ENCODE results near the gene PRKD2. TPM values are rescaled to one million over a fixed set of nuclear protein-coding genes. Genes with fewer than 3 reads are reported as not detected.

The PRKD2 gene
- total RNA-seq, 1 donor = 9.0 TPM

GRCh38 chr19:46644720-46645119 lies 72.2 kb downstream of the PRKD2 start:
- Histone ChIP-seq H3K27ac (ENCODE audit: low read depth, low read length) (no peak overlapping the region), H4K20me1 (ENCODE audit: insufficient read depth, low read length) (no peaks in the 10 kb centered on the region), H3K36me3 (ENCODE audit: insufficient read depth, low read length) (no peaks in the 10 kb centered on the region), H3K27me3 (ENCODE audit: insufficient read depth, low read length) (no peaks in the 10 kb centered on the region), H3K79me2 (ENCODE audit: insufficient read depth, low read length) (no peaks in the 10 kb centered on the region), H3K4me1 (ENCODE audit: insufficient read depth, low read length) (peaks cover 2% of the 10 kb centered on the region), H3K9me3 (ENCODE audit: low read depth, low read length) (no peaks in the 10 kb centered on the region), H3K4me3 (ENCODE audit: insufficient read depth, low read length) (no peak overlapping the region), H3K4me2 (ENCODE audit: insufficient read depth, low read length) (no peak overlapping the region), H2AFZ (ENCODE audit: low read length) (no peak overlapping the region)
- DNase-seq (ENCODE audit: insufficient read length, low spot score, missing footprints) = peak; percentile 80
- TF ChIP-seq CTCF (IDR thresholded peaks at IDR 0.05; ENCODE audit: extremely low read depth, low read depth, low read length) = no peak

DNA sequence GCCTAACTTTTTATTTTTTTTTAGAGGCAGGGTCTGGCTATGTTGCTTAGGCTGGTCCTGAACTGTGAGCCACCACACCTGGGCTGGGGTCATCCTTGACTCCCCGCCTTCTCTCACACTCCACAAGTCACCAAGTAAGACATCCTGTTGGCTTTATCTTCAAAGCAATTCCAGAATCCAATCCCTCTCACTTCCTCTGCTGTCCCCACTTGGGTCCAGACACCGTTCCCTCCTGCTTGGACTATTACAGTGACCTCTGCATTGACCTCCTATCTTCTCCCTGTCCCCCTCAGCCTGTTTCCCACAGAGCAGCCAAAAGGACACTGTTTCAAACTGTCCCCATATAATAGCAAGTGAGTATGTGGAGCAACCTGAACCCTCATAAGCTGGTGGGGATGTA lies 76.3 kb downstream of the PRKD2 start:
- TF ChIP-seq CTCF (IDR thresholded peaks at IDR 0.05; ENCODE audit: extremely low read depth, low read depth, low read length) = no peak
- DNase-seq (ENCODE audit: insufficient read length, low spot score, missing footprints) = peak; percentile 83

DNA sequence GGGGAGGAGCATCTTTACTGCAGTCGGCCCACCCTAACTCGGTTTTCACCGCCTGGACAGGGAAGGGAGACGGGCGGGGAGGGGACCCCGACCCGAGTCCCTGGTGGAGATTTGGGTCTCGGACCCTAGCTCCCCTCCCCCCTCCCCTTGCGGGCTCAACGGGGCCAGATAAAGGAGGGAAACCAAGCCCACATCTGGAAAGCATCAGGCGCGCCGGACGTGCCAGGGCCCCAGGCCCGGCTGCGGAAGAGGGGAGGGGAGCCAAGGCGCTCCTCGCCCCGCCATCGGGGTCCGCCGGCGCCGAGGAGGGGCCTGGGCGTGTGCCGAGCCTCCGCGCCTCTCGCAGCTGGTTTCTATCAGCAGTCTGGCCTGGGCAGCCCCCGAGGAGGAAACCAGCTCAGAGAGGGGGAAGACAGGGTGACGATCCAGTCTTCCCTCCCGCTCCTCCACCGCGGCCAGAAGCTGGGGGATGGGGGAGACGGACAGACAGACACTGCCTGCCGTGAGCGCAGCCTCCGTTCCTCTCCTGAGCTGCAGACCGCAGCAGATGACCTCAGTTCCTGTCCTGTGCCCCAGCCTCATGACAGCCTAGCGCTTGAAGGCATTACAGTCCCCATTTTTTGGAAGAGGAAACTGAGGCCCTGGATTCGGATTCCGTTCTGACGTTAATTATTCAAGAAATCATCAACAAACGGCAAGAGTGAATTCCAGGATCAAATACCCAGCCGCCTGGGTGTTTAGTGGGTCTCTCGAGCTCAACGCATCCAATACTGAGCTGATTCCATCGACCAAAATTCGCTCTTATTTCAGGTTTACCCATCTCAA lies 77.3 kb downstream of the PRKD2 start:
- Histone ChIP-seq H3K9me3 (ENCODE audit: low read depth, low read length) (no peaks in the 10 kb centered on the region), H3K36me3 (ENCODE audit: insufficient read depth, low read length) (no peaks in the 10 kb centered on the region), H3K27ac (ENCODE audit: low read depth, low read length) (no peak overlapping the region), H3K79me2 (ENCODE audit: insufficient read depth, low read length) (no peaks in the 10 kb centered on the region), H3K4me2 (ENCODE audit: insufficient read depth, low read length) (peak overlapping the region; percentile 66), H3K4me1 (ENCODE audit: insufficient read depth, low read length) (peaks cover 9% of the 10 kb centered on the region), H4K20me1 (ENCODE audit: insufficient read depth, low read length) (no peaks in the 10 kb centered on the region), H3K27me3 (ENCODE audit: insufficient read depth, low read length) (peaks cover 7% of the 10 kb centered on the region), H3K4me3 (ENCODE audit: insufficient read depth, low read length) (peak overlapping the region; percentile 68), H2AFZ (ENCODE audit: low read length) (peak overlapping the region; percentile 79)
- peak; percentile 92 for DNase-seq (ENCODE audit: insufficient read length, low spot score, missing footprints)
- TF ChIP-seq CTCF (IDR thresholded peaks at IDR 0.05; ENCODE audit: extremely low read depth, low read depth, low read length) = no peak

More for the DNA sequence above, 76.3 kb downstream of the PRKD2 start:
- no peak overlapping the region for H3K4me3 ChIP-seq (ENCODE audit: insufficient read depth, low read length)
- no peak overlapping the region for H3K4me2 ChIP-seq (ENCODE audit: insufficient read depth, low read length)
- H4K20me1 ChIP-seq (ENCODE audit: insufficient read depth, low read length) = no peaks in the 10 kb centered on the region
- no peaks in the 10 kb centered on the region for H3K27me3 ChIP-seq (ENCODE audit: insufficient read depth, low read length)
- H3K79me2 ChIP-seq (ENCODE audit: insufficient read depth, low read length) = no peaks in the 10 kb centered on the region
- no peaks in the 10 kb centered on the region for H3K36me3 ChIP-seq (ENCODE audit: insufficient read depth, low read length)
- H3K4me1 ChIP-seq (ENCODE audit: insufficient read depth, low read length) = peaks cover 7% of the 10 kb centered on the region
- no peaks in the 10 kb centered on the region for H3K9me3 ChIP-seq (ENCODE audit: low read depth, low read length)
- H3K27ac ChIP-seq (ENCODE audit: low read depth, low read length) = no peak overlapping the region
- H2AFZ ChIP-seq (ENCODE audit: low read length) = no peak overlapping the region

DNA sequence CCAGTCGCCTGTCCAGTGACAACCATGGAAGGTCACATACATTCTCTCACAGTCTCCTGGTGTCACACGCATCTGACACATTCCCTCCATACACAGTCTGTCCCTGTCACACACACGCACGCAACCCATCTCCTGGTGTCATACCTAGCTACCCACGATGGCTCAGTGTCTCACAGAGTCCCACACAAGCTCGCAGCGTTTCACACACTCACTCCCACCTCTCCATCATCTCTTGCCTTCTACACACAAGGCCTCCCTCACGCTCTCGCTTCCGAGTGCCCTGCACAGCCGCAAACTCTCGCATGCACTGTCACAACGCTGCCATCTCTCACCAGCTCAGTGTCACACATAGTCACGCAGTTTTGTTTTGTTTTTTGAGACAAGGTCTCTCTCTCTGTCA lies 79.7 kb downstream of the PRKD2 start:
- no peak overlapping the region for H3K4me3 ChIP-seq (ENCODE audit: insufficient read depth, low read length)
- no peak overlapping the region for H3K27ac ChIP-seq (ENCODE audit: low read depth, low read length)
- no peak overlapping the region for H3K4me2 ChIP-seq (ENCODE audit: insufficient read depth, low read length)
- peaks cover 8% of the 10 kb centered on the region for H3K27me3 ChIP-seq (ENCODE audit: insufficient read depth, low read length)
- H3K36me3 ChIP-seq (ENCODE audit: insufficient read depth, low read length) = no peaks in the 10 kb centered on the region
- TF ChIP-seq CTCF (IDR thresholded peaks at IDR 0.05; ENCODE audit: extremely low read depth, low read depth, low read length) = no peak
- H3K79me2 ChIP-seq (ENCODE audit: insufficient read depth, low read length) = no peaks in the 10 kb centered on the region
- peaks cover 20% of the 10 kb centered on the region for H3K4me1 ChIP-seq (ENCODE audit: insufficient read depth, low read length)
- H4K20me1 ChIP-seq (ENCODE audit: insufficient read depth, low read length) = no peaks in the 10 kb centered on the region
- peak; percentile 84 for DNase-seq (ENCODE audit: insufficient read length, low spot score, missing footprints)
- H3K9me3 ChIP-seq (ENCODE audit: low read depth, low read length) = no peaks in the 10 kb centered on the region
- no peak overlapping the region for H2AFZ ChIP-seq (ENCODE audit: low read length)
